Measurements from ENCODE around the gene CCDC81.
"Not testable (repeated sequence)": the region's sequence is repeated elsewhere in the genome, so short reads cannot be mapped to it uniquely, and the experiment has no call there.

The CCDC81 gene

DNA sequence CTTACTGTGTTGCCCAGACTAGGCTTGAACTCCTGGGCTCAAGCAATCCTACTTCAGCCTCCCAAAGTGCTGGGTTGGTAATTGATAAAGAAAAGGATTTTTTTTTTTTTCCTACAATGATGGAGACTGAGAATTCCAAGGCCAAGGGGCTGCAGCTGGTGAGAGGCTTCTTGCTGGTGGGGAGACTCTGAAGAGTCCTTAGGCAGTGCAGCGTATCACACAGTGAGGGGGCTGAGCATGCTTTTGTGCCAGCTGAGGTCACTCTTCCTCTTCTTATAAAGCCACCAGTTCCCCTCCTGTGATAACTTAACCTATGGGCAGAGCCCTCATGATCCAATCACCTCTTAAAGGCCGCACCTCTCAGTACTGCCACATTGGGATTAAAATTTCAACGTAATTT lies 28.2 kb upstream of the CCDC81 start:
- H3K27me3 ChIP-seq (ENCODE audit: insufficient read depth, low read length): no peaks in the 10 kb centered on the region
- H2BK12ac ChIP-seq (ENCODE audit: low read length): no peak overlapping the region
- H2AK5ac ChIP-seq (ENCODE audit: low read length): no peak overlapping the region
- H3K79me2 ChIP-seq (ENCODE audit: control insufficient read depth, insufficient read depth, low read length, poor library complexity): no peaks in the 10 kb centered on the region
- no peak overlapping the region for H3K4me3 ChIP-seq (ENCODE audit: low read depth, low read length)
- no peak overlapping the region for H4K8ac ChIP-seq (ENCODE audit: low read depth, low read length)
- no peak overlapping the region for H3K23ac ChIP-seq (ENCODE audit: low read length)
- no peaks in the 10 kb centered on the region for H3K9me3 ChIP-seq (ENCODE audit: insufficient read depth, low read depth, low read length)
- no peak overlapping the region for H3K9ac ChIP-seq (ENCODE audit: low read length)
- H4K12ac ChIP-seq (ENCODE audit: low read depth, low read length): no peak overlapping the region
- H2AFZ ChIP-seq (ENCODE audit: insufficient read depth, low read length, poor library complexity): no peak overlapping the region
- DNase-seq: no peak
- no CpG with 5 or more reads among the region's 3 CpGs for WGBS (ENCODE audit: extremely low coverage, insufficient coverage, insufficient read length)
- no peak overlapping the region for H2BK5ac ChIP-seq (ENCODE audit: low read depth, low read length, poor library complexity)
- no peak overlapping the region for H3K14ac ChIP-seq (ENCODE audit: low read length)
- H3K18ac ChIP-seq (ENCODE audit: low read length): no peak overlapping the region
- H3K4me1 ChIP-seq (ENCODE audit: control insufficient read depth in 1 of 2, insufficient read depth in 2 of 2, low read length in 2 of 2): no peaks in the 10 kb centered on the region
- H2BK120ac ChIP-seq (ENCODE audit: insufficient read depth, low read length, poor library complexity): no peak overlapping the region
- peaks cover 2 to 3% of the 10 kb centered on the region in 2 experiments for H3K36me3 ChIP-seq (ENCODE audit: control insufficient read depth in 1 of 2, insufficient read depth in 2 of 2, low read length in 2 of 2)
- no peak overlapping the region for H3K27ac ChIP-seq (ENCODE audit: low read depth, low read length)
- H3K79me1 ChIP-seq (ENCODE audit: low read length): no peaks in the 10 kb centered on the region
- no peak overlapping the region for H3K4me2 ChIP-seq (ENCODE audit: low read length)
- no peak overlapping the region for H3K4ac ChIP-seq (ENCODE audit: low read depth, low read length)
- no peak overlapping the region for H4K91ac ChIP-seq (ENCODE audit: low read depth, low read length)

DNA sequence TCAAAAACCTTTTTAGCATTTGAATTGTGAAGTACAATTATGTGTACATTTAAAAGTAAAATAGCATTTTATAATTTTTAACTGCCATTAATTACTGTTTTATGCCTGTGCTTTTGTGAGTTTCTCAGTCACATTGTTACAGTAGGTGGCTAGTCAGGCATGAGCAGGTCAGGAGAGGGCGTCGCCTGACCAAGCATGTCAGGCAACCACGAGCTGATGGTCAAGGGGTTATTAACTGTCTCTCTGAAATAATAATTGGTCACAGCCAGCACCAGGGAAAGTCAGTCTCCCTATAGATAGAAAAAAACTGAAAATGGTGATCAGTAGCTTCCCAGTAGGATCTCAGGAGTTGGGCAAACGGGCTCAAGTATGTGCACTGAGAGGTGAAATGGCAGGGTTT lies 19.4 kb upstream of the CCDC81 start:
- Histone ChIP-seq H3K4me1 (ENCODE audit: control insufficient read depth in 1 of 2, insufficient read depth in 2 of 2, low read length in 2 of 2) (peaks cover 7 to 10% of the 10 kb centered on the region in 2 experiments), H3K9me3 (ENCODE audit: insufficient read depth, low read depth, low read length) (no peaks in the 10 kb centered on the region), H4K8ac (ENCODE audit: low read depth, low read length) (no peak overlapping the region), H3K4ac (ENCODE audit: low read depth, low read length) (no peak overlapping the region), H3K79me1 (ENCODE audit: low read length) (peaks cover 2% of the 10 kb centered on the region), H3K9ac (ENCODE audit: low read length) (no peak overlapping the region), H3K27ac (ENCODE audit: low read depth, low read length) (no peak overlapping the region), H3K4me3 (ENCODE audit: low read depth, low read length) (no peak overlapping the region), H3K36me3 (ENCODE audit: control insufficient read depth in 1 of 2, insufficient read depth in 2 of 2, low read length in 2 of 2) (no peaks in the 10 kb centered on the region), H2BK5ac (ENCODE audit: low read depth, low read length, poor library complexity) (no peak overlapping the region), H4K12ac (ENCODE audit: low read depth, low read length) (no peak overlapping the region), H2BK120ac (ENCODE audit: insufficient read depth, low read length, poor library complexity) (no peak overlapping the region), H3K23ac (ENCODE audit: low read length) (no peak overlapping the region), H3K14ac (ENCODE audit: low read length) (no peak overlapping the region), H3K4me2 (ENCODE audit: low read length) (no peak overlapping the region), H3K27me3 (ENCODE audit: insufficient read depth, low read length) (no peaks in the 10 kb centered on the region), H2BK12ac (ENCODE audit: low read length) (no peak overlapping the region), H3K18ac (ENCODE audit: low read length) (no peak overlapping the region), H4K91ac (ENCODE audit: low read depth, low read length) (no peak overlapping the region), H2AK5ac (ENCODE audit: low read length) (no peak overlapping the region), H2AFZ (ENCODE audit: insufficient read depth, low read length, poor library complexity) (no peak overlapping the region), H3K79me2 (ENCODE audit: control insufficient read depth, insufficient read depth, low read length, poor library complexity) (no peaks in the 10 kb centered on the region)
- no CpG with 5 or more reads among the region's 4 CpGs for WGBS (ENCODE audit: extremely low coverage, insufficient coverage, insufficient read length)
- no peak for DNase-seq

DNA sequence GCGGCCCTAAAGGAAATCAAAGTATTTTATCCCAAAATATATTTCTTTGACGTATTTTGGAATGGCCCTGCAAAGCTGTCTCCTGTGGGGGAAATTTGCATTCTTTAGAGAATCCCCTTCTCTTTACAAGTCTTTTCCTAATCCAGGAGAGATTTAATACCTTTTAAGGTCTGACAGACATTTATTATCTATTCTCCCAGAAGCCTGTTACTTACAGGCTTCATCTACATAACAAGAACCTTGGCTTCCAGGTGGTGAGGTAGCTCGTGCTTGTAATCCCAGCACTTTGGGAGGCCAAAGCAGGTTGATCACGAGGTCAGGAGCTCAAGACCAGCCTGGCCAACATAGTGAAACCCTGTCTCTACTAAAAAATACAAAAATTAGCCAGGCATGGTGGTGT lies 17.3 kb upstream of the CCDC81 start:
- not testable (repeated sequence) for H4K91ac ChIP-seq (ENCODE audit: low read depth, low read length); H4K8ac ChIP-seq (ENCODE audit: low read depth, low read length); H3K9me3 ChIP-seq (ENCODE audit: insufficient read depth, low read depth, low read length); H3K18ac ChIP-seq (ENCODE audit: low read length); H4K12ac ChIP-seq (ENCODE audit: low read depth, low read length); H2AK5ac ChIP-seq (ENCODE audit: low read length); H3K4me3 ChIP-seq (ENCODE audit: low read depth, low read length); DNase-seq; H3K23ac ChIP-seq (ENCODE audit: low read length); H3K79me2 ChIP-seq (ENCODE audit: control insufficient read depth, insufficient read depth, low read length, poor library complexity); H3K27me3 ChIP-seq (ENCODE audit: insufficient read depth, low read length); H3K4me1 ChIP-seq (ENCODE audit: control insufficient read depth in 1 of 2, insufficient read depth in 2 of 2, low read length in 2 of 2); H3K36me3 ChIP-seq (ENCODE audit: control insufficient read depth in 1 of 2, insufficient read depth in 2 of 2, low read length in 2 of 2); H3K4ac ChIP-seq (ENCODE audit: low read depth, low read length); H3K27ac ChIP-seq (ENCODE audit: low read depth, low read length); H2AFZ ChIP-seq (ENCODE audit: insufficient read depth, low read length, poor library complexity); H2BK5ac ChIP-seq (ENCODE audit: low read depth, low read length, poor library complexity); H2BK12ac ChIP-seq (ENCODE audit: low read length); H3K9ac ChIP-seq (ENCODE audit: low read length); H3K4me2 ChIP-seq (ENCODE audit: low read length); H3K14ac ChIP-seq (ENCODE audit: low read length); H3K79me1 ChIP-seq (ENCODE audit: low read length); H2BK120ac ChIP-seq (ENCODE audit: insufficient read depth, low read length, poor library complexity)
- no CpG with 5 or more reads among the region's 4 CpGs for WGBS (ENCODE audit: extremely low coverage, insufficient coverage, insufficient read length)

DNA sequence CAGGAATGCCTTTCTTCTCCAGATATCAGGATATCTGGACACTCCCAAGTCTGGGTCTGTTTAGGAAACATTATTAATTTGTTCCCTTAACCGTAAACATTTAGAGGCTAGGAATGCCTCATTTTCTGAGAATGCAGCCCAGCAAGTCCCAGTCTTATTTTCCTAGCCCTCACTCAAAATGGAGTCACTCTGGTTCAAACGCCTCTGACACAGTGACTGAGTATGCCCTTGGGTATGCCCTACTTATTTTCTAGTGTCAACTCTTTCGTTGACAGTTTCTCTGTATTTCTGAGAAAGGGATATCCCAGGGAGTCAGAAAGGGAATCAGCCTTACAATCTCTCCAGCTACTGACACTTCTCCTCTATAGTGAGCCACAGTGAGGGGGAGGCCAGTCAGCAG lies 16.0 kb upstream of the CCDC81 start:
- Histone ChIP-seq H4K12ac (ENCODE audit: low read depth, low read length) (no peak overlapping the region), H3K14ac (ENCODE audit: low read length) (no peak overlapping the region), H3K4me2 (ENCODE audit: low read length) (no peak overlapping the region), H3K36me3 (ENCODE audit: control insufficient read depth in 1 of 2, insufficient read depth in 2 of 2, low read length in 2 of 2) (no peaks in the 10 kb centered on the region), H3K4me3 (ENCODE audit: low read depth, low read length) (no peak overlapping the region), H4K91ac (ENCODE audit: low read depth, low read length) (no peak overlapping the region), H3K18ac (ENCODE audit: low read length) (no peak overlapping the region), H3K27me3 (ENCODE audit: insufficient read depth, low read length) (no peaks in the 10 kb centered on the region), H3K4me1 (ENCODE audit: control insufficient read depth in 1 of 2, insufficient read depth in 2 of 2, low read length in 2 of 2) (peaks cover 7 to 10% of the 10 kb centered on the region in 2 experiments), H2AFZ (ENCODE audit: insufficient read depth, low read length, poor library complexity) (no peak overlapping the region), H4K8ac (ENCODE audit: low read depth, low read length) (no peak overlapping the region), H3K4ac (ENCODE audit: low read depth, low read length) (no peak overlapping the region), H2BK5ac (ENCODE audit: low read depth, low read length, poor library complexity) (peak overlapping the region; percentile 80), H2BK120ac (ENCODE audit: insufficient read depth, low read length, poor library complexity) (peak overlapping the region; percentile 74), H3K23ac (ENCODE audit: low read length) (no peak overlapping the region), H3K79me2 (ENCODE audit: control insufficient read depth, insufficient read depth, low read length, poor library complexity) (no peaks in the 10 kb centered on the region), H3K27ac (ENCODE audit: low read depth, low read length) (no peak overlapping the region), H2BK12ac (ENCODE audit: low read length) (peak overlapping the region; percentile 85), H3K9ac (ENCODE audit: low read length) (no peak overlapping the region), H3K79me1 (ENCODE audit: low read length) (peaks cover 2% of the 10 kb centered on the region), H2AK5ac (ENCODE audit: low read length) (no peak overlapping the region), H3K9me3 (ENCODE audit: insufficient read depth, low read depth, low read length) (no peaks in the 10 kb centered on the region)
- WGBS (ENCODE audit: extremely low coverage, insufficient coverage, insufficient read length): no CpG with 5 or more reads among the region's 3 CpGs
- DNase-seq: peak; percentile 43 to 70
